HTERT RPE-1 (cell line): ENCODE results near the gene LCE1E.

Source experiments
- in situ Hi-C: fragments of 300-500 bp; cut with MboI; formaldehyde crosslinking; loops from 4 replicates; pipeline ENCODE4 v1.14.3; 2020; ENCODE audit warnings: low sequenced_read_pairs

The LCE1E gene

DNA sequence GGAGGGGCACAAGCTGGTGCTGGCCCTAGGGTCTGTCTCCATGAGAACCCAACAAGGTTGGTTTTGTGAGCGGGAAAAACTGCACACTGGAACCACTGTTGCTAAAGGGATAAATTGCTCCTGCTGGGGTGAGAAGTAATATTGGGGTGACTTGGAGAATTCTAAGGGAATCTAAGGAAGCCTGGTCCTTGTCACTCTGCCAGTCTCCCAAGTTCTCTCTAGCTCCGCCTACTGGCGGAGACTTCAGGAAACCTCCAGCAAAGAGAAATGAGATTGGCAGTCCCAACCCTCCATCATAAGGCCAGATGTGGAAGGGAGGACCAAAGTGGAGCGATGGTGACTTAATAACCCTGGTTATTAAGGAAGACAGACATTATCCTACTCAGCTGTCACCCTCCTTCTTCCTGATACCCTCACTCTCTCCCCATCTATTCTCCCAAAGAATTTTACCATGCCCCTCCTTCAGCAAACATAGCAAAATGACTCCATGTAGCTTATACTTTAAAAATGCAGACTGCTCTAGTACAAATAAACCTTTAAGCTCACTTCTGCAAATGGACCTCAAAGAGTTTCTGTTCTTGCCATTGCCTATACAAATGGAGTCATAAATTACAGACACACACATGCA is 8.4 kb upstream of the LCE1E start:
- in situ Hi-C loops = no loop called here

DNA sequence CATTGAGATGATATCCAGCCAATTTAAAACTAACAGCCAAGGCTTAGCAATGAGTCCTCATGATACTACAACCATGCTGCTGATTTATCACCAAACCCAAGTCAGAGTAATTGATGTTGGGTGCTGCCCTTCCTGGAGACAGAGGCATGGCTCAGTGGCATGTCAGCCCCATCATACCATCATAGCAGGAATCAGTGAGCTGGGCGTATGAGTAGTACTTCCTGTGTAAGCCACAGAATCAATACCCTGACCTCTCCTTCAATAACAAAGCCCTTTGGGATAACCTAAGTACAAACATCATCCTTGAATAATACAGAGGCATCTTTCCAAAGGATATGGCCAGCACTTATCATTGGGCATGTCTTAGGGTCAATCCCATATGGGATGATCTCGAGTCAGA is 3.0 kb upstream of the LCE1E start:
- in situ Hi-C loops = no loop called here

DNA sequence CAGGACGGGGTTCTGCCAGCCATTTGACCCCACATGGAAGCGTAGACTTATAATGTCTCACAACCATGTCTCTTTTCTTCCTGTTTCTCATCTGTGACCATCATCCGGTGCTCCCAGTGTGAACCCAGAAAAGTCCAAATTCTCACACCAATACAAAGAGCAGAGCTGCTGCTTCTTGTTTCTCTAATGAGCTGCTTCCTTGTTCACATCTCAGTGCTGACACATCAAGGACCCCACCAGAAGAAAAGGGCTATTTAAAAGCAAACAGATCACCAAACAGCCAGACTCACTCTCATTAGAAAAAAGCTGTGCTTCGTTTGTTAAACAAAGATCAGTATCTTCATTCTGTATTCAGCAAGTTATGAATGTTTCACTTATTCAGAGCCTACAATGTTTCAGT is 9.6 kb downstream of the LCE1E start:
- in situ Hi-C loops = no loop called here

DNA sequence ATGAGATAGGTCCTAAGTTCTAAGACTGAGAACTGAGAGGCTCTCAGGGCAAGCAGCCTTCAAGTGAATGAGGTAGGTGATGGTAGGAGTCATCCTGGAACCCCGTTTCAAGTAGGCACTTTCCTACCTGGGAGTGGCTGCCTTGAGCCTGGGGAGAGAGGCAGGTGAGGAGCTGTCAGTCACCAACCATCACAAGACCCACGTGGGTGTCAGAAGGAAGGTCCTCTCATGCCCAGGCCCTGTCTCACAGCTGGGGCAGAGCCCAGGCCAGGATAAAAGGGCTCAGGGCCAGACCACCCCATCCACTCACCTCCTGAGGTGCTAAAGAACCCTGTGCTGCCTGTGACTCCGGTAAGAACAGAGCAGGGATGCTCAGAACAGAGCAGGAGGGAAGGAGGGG is 10.4 kb downstream of the LCE1E start, which contains the start of gene LCE1D:
LCE1D (plus strand) TSS at position 301 of the 400 bp plus-strand sequence. CDS start 1,074 bp downstream, outside the sequence.
- in situ Hi-C loops = no loop called here

DNA sequence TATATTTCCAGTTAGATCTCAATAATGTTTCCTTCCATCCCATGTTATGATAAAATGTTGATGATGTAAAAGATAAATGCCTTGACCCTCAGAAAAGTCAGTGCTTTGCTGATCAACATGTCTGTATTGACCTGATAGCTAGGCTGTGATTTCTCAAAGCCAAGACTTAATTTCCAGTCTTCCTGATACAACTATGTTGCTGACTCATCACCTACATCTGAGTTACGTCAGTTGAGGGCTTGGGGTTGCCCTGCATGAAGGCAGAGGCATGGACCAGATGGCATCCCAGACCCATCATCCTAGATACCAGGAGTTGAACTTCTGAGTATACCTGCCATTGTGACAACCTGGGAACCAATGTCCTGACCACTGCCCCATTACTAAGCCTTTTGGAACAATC is 15.3 kb downstream of the LCE1E start:
- in situ Hi-C loops = no loop called here

DNA sequence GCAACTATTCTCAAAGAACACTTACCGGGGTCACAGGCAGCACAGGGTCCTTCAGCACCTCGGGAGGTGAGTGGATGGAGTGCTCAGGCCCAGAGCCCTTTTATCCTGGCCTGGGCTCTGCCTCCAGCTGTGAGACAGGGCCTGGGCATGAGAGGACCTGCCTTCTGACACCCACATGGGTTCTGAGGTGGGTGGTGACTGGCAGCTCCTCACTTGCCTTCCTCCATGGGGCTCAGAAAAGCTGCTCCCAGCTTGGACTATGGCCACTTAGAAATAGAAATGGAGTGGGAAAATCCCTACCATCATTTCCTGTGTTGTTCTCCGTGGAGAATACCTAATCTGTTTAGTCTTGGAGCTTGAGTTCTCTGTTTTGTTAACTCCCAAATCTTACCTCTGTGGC is 20.5 kb downstream of the LCE1E start, which contains the start of gene LCE1C:
LCE1C (minus strand) TSS at position 76 of the 400 bp plus-strand sequence. CDS start 1,173 bp downstream, outside the sequence.
- in situ Hi-C loops = no loop called here

DNA sequence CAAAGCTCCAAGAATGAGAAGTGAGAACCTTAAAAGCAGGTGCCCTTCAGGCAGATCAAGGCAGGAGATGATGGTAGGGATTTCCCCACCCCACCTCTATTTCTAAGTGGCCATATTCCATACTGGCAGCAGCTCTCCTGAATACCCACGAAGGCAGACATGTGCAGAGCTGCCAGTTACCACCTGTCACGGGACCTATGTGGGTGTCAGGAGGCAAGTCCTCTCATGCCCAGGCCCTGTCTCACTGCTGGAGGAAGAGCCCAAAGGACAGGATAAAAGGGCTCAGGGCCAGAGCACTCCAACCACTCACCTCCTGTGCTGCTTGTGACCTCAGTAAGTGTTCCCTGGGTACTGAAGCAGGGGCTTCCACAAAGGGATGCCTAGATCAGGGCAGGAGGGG is 25.0 kb downstream of the LCE1E start:
- in situ Hi-C loops = no loop called here

DNA sequence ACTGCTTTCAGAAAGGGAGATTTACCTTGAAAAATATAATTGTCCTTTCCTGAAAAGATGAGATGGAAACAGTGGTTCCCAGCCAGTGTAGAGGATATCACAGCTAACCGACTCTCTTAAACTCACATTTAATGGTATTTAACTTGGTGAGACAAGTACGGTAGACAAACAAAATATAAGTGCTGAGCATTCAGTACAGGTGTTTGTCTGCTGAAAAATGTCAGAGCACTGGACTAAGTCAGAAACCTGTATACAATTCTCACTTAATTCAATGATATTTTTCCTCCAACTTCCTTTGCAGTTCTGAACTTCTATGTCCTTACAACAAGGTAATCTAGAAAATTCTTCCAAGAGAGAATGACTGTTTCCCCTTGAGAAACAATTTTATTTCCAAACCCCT is 25.6 kb downstream of the LCE1E start, which contains the start of gene LCE1B:
LCE1B (plus strand) TSS at position 301 of the 400 bp plus-strand sequence. CDS start 476 bp downstream, outside the sequence.
- in situ Hi-C loops = no loop called here

DNA sequence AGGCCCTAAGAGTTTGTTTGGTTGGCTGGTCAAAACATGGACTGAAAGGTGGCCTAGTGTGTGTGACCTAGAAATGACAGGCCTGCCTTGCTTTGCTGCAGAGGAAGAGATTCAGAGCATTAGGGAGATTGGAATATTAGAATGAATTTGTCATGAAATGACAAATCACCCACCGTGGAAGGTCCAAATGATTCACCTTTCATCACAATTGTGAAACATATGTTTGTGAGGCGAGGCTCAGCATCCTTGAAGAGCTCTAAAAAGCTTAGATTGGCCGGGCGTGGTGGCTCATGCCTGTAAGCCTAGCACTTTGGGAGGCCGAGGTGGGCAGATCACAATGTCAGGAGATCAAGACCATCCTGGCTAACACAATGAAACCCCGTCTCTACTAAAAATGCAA is 31.3 kb downstream of the LCE1E start:
- in situ Hi-C loops = no loop called here

DNA sequence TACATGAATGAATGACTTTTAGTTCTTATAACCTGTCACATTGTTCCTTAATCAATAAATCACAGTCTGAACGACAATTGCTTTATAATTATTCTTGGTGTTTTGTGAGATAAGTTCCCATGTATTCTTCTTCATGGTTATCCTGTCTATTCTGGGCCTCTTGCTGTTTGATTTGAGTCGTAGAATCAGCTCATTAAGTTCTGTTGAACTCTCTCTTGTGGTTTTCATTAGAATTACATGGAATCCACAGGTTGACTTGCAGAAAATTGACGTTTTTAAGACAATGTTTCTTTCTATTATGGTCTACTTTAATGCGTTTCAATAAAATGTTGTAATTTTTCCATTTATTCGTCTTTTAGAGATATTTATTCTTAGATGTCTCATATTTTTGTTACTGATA is 37.2 kb downstream of the LCE1E start:
- in situ Hi-C loops = no loop called here

DNA sequence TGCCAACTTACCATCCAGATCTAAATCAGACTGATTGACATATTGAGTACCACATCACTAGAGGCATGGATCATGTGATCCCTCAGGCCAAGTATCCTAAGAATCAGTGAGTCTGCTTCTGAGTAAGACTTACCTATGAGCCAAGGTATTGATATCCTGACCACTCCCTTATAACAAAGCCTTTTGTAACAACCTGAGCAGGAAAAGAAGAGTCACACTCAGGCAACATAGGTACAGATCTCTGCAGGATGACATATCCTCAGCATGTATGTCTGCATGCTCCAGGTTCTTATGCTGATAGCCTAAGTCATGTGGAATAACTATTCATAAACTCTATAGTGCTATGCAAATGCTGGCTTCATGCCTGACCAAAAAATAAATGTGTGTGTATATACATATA is 38.9 kb downstream of the LCE1E start:
- in situ Hi-C loops = no loop called here

DNA sequence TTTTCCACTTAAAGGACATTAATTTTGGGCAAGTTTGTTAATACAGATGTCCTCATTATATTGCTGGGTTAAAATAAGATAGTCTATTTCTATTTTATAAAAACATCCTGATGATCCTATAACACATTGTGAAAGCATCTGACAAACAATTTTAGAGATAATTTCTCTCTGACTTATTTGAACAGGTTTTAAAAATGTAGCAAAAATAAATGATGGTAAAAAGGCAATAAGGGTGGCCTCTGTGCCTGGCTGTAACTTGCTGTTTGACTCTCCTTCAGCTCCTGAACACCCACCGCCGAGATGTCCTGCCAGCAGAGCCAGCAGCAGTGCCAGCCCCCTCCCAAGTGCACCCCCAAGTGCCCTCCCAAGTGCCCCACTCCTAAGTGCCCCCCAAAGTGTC is 41.1 kb downstream of the LCE1E start, which contains the start of gene LCE1A:
LCE1A (plus strand) TSS at position 301 of the 400 bp plus-strand sequence; CDS start at position 301, 0 bp downstream.
- in situ Hi-C loops = no loop called here

DNA sequence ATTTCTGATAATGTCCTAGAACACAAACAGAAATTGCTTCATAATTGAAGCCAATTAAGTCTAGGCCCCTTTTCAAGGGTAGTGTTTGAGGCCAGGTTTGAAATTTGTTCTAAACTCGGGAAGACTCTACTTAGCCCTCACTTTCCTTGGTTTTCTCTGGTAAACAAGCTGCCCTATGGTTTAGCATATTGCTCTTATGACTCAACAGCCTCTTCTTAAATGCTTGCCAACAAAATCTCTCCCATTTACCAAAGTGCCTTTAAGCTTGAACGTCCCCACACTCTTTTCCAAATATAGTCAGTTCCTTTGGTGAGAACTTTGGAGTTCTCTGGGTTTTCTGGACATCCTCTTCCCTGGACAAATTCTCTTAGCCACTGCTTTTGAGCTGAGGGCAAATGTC is 50.8 kb downstream of the LCE1E start:
- in situ Hi-C loops = no loop called here
